GM21529 (cell line): ENCODE measurements around the gene DNAJC2.

ENCODE experiments used
- ATAC-seq: cut with Tn5 transposase; IDR thresholded peaks from one replicate; pipeline ENCODE4 v1.9.1; 2021; ENCODE audit not compliant: unreplicated experiment

DNAJC2 gene, protein sequence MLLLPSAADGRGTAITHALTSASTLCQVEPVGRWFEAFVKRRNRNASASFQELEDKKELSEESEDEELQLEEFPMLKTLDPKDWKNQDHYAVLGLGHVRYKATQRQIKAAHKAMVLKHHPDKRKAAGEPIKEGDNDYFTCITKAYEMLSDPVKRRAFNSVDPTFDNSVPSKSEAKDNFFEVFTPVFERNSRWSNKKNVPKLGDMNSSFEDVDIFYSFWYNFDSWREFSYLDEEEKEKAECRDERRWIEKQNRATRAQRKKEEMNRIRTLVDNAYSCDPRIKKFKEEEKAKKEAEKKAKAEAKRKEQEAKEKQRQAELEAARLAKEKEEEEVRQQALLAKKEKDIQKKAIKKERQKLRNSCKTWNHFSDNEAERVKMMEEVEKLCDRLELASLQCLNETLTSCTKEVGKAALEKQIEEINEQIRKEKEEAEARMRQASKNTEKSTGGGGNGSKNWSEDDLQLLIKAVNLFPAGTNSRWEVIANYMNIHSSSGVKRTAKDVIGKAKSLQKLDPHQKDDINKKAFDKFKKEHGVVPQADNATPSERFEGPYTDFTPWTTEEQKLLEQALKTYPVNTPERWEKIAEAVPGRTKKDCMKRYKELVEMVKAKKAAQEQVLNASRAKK

DNA sequence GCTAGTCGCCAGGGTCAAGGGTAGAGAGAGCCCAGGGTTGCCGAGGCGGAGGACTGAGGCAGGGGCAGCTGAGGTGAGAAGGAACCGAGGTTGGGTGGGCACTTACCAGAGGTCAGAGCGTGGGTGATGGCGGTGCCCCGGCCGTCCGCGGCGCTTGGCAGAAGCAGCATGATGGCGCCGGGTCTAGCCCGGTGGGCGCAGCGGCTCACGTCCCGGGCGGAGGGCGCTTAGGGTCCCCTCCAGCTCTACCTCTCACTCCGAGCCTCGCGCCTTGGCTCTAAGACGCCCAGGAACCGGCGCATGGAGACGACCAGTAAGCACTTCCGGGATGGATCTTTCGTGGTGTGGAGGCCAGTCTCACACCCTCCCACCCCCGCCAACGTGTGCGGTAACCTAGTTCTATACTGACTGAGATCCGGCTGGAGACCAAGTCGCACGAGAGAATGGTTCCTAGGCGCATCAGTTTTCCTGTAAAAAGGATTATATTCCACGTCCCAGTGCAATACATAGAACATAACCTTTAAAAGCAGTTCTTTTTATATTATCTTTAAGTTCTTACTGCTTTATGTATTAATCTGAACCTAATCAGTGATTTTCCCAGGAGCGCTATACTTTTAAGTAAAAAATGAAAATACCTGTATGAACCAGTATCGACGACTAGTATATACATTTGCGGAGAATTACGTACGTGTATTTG, at the start of gene DNAJC2:
DNAJC2 (minus strand) TSS at position 315 of the 697 bp plus-strand sequence; CDS start at position 170, 145 bp downstream.
- ATAC-seq = peak; percentile 78

DNA sequence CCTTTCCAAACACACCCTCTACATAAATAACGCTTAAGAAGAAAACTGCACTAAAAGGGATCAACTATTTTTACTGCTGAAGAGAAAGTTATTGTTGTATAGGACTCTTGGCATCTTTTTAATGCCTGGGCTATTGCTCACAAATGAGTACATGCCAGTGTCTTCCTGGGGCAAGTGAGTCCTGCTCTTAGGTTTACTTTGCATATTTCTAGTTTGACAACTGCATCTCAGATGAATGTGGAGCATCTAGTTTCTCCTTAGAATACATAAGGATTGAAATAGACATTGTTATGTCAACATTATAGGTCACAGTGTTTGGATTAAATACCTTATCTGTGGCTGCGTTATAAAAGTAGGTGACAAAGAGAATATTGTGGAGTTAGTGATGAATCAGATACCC, 47.4 kb upstream of the DNAJC2 start:
- no peak for ATAC-seq

DNA sequence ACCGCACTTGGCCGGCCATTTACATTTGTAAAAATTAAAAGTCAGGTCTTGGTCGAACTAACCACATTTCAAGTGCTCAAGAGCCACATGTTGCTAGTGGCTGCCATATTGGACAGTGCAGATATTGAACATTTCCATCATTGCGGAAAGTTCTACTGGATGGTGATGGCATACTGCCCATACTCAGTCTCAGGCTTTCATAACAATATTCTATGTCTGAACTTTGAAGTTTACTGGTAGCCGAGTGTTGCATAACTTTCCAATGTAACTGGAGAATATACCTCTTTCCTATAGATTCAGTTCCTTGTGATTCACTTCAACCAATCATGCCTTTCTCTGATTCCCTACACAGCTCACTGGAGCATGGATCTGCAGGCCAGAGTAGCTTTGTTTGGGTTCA, 46.6 kb upstream of the DNAJC2 start:
- ATAC-seq = no peak

DNA sequence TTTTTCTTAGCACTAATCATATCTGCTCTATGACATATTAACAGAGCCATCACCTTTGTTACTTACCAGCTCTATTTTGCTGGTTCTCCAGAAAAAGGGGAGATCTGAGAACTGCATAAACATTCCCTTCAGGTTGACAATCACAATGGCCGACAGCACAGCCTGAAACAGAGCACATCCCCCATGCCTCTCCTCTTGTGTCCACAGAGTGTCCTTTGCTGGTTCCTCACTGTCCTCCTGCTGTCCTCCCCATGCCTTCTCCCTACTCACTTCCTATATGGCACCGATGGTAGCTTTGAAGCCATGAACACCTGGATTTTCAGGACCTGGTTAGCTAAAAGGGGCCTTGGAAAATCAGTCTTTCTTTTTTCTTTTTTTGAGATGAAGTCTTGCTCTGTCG, 44.7 kb upstream of the DNAJC2 start:
- ATAC-seq = no peak

DNA sequence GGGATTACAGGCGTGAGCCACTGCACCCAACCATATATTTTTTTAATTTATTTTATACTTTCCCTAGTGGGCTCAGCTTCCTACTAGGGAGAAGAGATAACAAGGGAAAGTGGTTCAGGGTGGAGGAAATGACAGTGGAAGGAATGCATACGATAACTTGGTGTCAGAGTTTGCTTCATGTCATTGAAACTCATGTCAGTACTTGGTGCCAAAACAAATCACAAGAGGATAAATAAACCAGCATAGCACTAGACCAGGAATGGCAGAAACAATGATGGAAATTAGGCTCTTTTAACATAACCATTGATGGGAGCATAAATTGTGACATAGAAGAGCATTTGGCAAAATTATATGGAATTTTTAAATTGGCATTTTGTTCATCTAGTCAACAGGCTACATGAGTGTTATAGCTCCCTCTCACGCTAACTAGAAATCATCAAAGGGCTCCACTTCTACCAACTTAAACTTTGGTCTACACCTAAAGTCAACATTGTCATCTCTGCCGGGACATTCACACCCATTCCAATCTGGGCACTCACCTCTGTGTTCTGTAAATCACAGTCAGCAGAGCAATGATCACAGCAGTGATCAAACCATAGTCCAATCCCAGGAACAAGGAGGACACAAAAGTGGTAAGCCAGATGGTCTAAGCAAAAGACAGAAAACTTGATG, 44.0 kb upstream of the DNAJC2 start:
- ATAC-seq = no peak

DNA sequence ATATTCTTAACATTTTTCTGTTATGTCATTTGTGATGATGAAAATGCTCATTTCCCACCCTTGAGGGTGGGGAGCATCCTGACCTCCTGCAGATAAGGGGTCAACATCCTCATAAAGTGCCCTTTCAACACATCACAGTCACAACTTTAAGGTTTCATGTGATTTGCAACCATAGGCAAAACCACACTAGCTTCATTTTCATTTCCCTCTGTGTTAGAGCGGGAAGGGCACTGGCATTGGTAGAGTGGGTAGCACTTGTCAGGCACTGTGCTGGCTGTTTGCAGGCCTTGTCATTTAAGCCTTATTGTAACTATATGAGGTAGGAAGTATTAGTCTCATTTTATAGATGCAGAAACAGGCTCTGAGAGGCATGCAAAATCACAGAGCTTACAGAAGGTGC, 42.7 kb upstream of the DNAJC2 start:
- ATAC-seq = no peak

DNA sequence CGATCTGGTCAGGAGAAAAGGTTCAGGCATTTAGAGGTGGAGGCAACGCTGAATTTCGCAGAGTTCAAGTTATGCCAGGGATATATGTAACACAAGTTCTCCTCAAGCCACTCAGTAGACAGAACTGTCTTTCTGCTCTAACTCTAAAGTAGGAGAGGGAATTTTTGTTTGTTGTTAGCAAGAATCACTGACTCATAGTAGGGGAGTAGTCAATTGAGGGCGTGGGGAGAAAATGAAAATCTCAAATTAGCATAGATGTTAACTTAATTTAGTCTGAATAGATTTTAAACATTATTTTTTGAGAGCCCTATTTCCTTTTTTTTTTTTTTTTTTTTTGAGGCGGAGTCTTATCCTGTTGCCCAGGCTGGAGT, 37.5 kb upstream of the DNAJC2 start:
- ATAC-seq = no peak

DNA sequence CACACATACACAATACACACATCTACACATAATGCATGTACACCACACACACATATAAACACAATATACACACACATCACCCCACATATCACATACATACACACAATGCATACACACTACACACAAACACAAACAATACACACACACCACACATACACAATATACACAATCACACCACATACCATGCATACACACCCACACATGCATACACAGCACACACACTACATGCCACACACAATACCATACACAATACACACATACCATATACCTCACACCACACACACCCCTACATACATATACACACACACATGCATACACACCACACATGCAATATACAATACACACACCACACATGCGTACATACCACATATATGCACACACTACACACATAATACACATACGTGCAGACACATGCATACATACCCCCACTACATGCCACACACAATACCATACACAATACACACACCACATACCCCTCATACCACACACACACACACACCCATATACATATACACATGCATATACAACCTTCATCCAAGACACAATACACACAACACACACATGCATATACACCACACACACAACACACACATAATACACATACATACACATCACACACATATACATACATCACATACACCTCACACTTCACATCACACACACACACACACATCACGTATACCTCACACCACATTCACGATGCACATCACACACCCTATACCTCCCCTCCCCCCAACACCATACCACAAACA, 36.9 kb upstream of the DNAJC2 start:
- no peak for ATAC-seq

DNA sequence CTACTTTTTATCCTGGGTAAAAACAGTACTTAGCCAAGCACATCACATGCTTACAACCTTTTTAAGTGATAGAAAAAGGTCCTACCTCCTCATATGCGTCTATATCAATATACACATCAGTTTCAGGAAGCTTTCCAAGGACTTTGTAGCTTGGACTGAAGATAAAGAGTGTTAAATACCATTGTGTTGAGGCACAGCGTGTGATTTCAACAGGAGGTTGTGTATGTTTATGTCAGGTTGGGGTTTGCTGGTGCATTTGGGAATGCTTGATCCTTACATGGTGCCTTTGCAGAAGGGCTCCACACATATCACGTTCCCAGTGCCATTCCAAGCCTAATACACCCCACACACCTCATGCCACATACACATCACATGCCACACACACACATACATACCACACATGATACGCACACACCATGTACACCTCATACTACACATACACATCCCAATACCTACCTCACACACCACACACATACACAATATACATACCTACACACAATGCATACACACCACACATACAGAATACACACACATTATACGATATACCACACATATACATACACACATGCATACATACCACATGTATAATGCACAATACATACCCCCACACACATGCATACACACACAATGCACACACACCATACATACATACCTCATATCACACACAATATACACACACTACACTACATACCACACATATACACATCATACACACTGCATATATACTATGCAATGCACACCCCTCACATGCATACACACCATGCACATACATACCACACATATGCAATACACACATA, 36.0 kb upstream of the DNAJC2 start:
- no peak for ATAC-seq

DNA sequence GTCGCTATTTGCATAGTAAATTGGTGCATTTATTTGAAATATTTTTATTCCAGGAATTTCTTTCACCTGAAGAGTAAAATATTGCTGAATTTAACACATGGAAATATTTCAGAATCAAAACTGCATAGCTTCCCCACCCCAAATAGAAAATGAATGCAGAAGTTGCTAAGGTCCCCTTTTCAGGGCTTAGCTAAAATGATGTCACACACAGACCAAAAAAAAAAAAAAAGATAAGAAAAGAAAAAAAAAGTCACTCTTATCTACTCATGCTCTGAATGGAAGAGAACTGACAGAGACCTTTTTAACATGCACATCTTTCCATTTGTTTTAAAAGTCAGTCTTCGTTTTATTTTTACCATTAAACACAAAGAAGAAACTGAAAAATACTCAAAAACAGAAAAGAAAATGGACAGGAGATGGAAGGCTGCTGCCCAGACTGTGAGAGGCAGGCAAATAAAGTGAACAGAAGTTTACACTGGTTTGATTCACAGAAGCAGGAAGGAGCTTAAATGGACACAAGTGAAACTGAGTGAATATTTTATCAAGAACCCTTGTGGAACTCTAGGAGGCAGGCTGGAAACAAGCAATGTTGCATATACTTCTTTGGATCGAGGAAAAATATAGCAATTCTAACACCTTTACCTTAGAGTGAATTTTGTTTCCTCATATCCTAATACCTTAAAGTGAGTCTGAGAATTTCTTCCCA, 34.9 kb upstream of the DNAJC2 start:
- no peak for ATAC-seq

DNA sequence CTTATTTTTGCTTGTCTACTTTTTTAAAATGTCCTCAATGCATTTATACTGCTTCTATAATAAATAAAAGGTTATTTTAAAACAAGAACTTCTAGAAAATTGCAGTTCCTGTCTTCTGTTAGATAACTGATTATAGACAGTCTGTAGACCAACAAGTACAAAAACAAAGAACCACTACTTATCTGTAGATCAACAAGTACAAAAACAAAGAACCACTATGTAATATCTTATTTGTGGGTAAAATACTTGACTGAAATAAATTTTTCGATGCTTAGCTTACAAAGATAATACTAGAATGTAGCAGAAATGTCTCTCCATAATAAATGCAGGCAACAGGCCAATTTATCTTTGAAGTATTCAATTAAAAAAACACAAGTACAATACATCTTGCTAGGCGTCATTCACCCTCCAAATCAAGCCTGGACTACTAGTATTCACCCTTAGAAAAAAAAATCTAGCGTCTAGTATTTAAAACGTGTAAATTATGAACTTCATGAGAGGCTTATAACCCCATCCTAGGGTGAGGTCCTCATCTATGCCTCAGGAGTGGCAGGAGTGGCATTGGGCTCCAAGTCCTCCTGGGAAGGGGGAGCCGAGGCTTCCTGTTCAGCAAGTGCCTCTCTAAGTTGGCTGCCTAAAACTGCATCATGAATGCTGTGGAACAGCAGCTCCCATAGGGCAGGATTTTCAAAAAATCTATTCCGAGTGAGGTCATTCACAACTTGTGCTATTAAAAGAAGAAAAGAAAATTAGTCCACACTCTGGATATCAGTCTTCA, 29.5 kb upstream of the DNAJC2 start:
- ATAC-seq = no peak

DNA sequence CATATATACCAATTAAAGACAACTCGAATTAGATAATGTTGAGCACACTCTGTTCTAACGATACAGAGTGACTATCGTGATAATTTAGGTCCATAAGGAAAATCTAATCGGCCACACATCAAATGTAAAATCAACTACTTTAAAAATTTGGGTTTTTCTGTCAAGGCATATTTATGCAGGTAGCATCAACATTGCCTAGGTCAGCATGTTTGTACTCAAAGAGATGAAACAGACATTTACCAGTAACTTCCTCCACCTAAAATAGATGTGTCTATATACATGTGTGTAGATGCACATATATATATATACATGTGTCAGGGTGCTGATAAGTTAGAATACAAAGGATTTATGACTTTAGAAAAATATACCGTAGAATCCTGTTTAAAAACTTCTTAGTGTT, 24.9 kb upstream of the DNAJC2 start:
- ATAC-seq = no peak

DNA sequence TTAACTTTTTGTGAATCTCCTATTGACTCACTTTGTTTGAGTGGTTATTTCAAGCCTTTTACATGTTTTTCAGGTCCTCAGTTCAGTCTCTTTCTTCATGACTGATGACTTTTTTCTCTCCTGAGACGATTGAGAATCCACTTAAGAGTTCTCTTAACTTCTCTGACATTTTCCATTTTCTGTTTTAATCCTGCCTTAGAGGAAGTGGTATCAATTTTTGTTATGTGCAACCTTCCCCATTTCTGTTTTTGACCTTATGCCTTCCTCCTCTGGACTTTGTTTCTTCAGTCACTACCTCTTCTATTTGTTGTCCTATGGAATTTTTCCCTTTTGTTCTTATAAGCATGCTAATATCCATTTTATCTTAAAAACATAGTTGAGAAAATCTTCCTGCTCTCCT, 5.2 kb upstream of the DNAJC2 start:
- no peak for ATAC-seq

DNA sequence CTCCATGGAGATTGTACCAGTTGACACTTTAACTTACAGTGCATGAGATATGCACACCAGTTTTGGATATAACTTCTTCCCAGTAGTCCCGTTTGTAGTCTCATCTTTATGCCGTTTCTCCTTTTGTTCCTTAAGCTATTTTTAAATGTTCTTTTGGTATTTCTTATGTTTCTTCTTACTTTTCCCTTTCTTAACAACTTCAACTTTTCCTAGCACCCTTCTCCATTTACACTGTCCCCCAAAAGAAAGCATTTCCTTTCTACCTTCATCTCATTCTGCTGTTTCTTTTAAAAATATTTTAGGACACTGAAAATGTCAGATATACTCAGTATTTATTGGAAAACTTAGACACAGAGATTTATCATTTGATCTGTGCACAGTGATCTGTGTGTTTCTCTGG, 4.4 kb upstream of the DNAJC2 start:
- ATAC-seq = no peak

DNA sequence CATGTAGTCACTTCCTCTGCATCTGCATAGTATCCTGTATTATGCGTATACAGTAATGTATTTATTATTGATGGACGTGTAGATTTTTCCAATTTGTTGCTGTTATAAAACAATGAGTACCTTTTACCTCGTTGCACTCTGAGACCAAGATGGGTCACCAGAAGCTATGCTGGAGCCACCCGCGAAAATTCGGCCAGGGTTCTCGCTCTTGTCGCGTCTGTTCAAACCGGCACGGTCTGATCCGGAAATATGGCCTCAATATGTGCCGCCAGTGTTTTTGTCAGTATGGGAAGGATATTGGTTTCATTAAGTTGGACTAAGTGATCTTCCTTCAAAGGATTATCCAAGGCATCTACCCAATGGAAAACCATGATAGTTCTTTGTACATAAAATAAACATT, 3.9 kb upstream of the DNAJC2 start:
- no peak for ATAC-seq

DNA sequence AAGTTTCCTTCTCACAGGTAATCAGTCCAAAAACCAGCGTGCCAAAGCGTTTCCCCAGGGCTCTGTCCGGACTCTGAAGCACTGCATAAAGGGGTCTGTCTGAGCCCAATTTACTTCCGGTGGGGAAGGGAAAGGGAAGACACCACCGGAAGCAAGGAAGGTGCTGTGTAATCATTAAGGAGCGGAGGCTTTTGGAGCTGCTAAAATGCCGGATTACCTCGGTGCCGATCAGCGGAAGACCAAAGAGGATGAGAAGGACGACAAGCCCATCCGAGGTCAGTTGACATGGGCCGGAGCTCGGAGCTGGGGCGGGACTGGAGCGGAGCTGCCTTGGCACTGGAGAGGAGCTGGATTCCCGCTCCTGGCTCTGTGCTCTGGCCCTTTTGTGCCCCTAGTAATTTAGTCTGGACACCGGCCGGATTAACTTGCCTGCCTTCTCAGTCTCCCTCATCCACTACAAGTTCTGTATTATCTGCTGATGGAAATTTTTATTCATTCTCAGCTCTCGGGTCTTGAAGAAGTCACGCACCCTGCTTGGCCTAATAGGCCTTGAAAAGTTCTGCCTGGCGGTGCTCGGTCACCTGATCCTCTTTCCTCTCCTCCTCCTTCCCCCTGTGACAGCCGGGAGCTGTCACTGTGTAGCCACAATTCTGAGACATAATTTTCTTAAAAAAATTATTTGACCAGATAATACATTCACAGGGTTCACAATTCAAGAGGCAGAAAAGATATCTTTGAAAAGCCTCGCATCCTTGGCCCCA, 3.1 kb upstream of the DNAJC2 start, which contains the start of gene PSMC2:
PSMC2 (plus strand) TSS at position 137 of the 761 bp plus-strand sequence; CDS start at position 206, 69 bp downstream.
- ATAC-seq = peak; percentile 69

DNA sequence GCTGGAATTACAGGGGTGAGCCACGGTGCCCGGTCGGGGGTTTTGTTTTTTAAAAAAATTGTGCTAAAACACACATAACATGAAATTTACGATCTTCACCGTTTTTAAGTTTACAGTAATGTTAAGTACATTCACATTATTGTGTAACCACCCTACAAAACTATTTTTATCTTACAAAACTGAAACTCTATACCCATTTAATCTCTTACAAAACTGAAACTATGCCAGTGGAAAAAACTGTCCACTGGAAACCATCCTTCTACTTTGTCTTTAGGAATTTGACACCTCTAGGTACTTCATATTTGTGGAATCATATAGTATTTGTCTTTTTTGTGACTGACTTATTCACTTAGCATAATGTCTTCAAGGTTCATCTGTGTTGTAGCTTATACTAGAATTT, 1.8 kb upstream of the DNAJC2 start:
- no peak for ATAC-seq
